Astrocyte (in vitro differentiated cells and primary cell): ENCODE results near the gene C18orf63.

Experiments used
- CTCF ChIP-seq: IDR thresholded peaks from 2 replicates; pipeline ENCODE4 v1.5.1; 2011; ENCODE audit warnings: low read depth, mild to moderate bottlenecking, inconsistent platforms, low read length, moderate library complexity; ENCODE audit not compliant: insufficient read depth
- EZH2 ChIP-seq: IDR thresholded peaks from 2 replicates; pipeline ENCODE4 v1.6.1; 2012; ENCODE audit warnings: mild to moderate bottlenecking, low read length, inconsistent platforms; ENCODE audit not compliant: insufficient read depth

GRCh38 chr18:74288041-74288440, 27.6 kb upstream of the C18orf63 start:
- TF ChIP-seq CTCF, result no peak
- TF ChIP-seq EZH2, result no peak
